ENCODE measurements around the gene GPD1L.
"Not testable (repeated sequence)": the region's sequence is repeated elsewhere in the genome, so short reads cannot be mapped to it uniquely, and the experiment has no call there.

GPD1L gene

GRCh38 chr3:32181365-32181764 is 74.9 kb downstream of the GPD1L start:
- DNase-seq (ENCODE audit: low read depth) = no peak

GRCh38 chr3:32181796-32182195 is 75.4 kb downstream of the GPD1L start:
- DNase-seq (ENCODE audit: low read depth) = no peak

- no peak for DNase-seq (ENCODE audit: low read depth)
Observed at GRCh38 chr3:32184187-32184730, 77.8 kb downstream of the GPD1L start.

- no peak for DNase-seq (ENCODE audit: low read depth)
Observed at GRCh38 chr3:32186097-32186496, 79.7 kb downstream of the GPD1L start.

GRCh38 chr3:32186876-32187275 is 80.5 kb downstream of the GPD1L start:
- no peak for DNase-seq (ENCODE audit: low read depth)

- no peak for DNase-seq (ENCODE audit: low read depth)
Observed at GRCh38 chr3:32189693-32190092, 83.3 kb downstream of the GPD1L start.

- DNase-seq (ENCODE audit: low read depth) = not testable (repeated sequence)
Observed at GRCh38 chr3:32190556-32190955, 84.1 kb downstream of the GPD1L start.

- no peak for DNase-seq (ENCODE audit: low read depth)
Observed at GRCh38 chr3:32193101-32193500, 86.7 kb downstream of the GPD1L start.

- DNase-seq (ENCODE audit: low read depth) = no peak
Observed at GRCh38 chr3:32194653-32195052, 88.2 kb downstream of the GPD1L start.

GRCh38 chr3:32195995-32196540 is 89.6 kb downstream of the GPD1L start:
- DNase-seq (ENCODE audit: low read depth) = no peak

- no peak for DNase-seq (ENCODE audit: low read depth)
Observed at GRCh38 chr3:32197991-32198390, 91.6 kb downstream of the GPD1L start.

GRCh38 chr3:32198714-32199113 is 92.3 kb downstream of the GPD1L start:
- no peak for DNase-seq (ENCODE audit: low read depth)

GRCh38 chr3:32200490-32200889 is 94.1 kb downstream of the GPD1L start:
- no peak for DNase-seq (ENCODE audit: low read depth)

GRCh38 chr3:32200992-32201758 is 94.8 kb downstream of the GPD1L start:
- DNase-seq (ENCODE audit: low read depth) = no peak

- DNase-seq (ENCODE audit: low read depth) = no peak
Observed at GRCh38 chr3:32202496-32202895, 96.1 kb downstream of the GPD1L start.

- no peak for DNase-seq (ENCODE audit: low read depth)
Observed at GRCh38 chr3:32203854-32204253, 97.4 kb downstream of the GPD1L start.

- DNase-seq (ENCODE audit: low read depth) = no peak
Observed at GRCh38 chr3:32208447-32208846, 102.0 kb downstream of the GPD1L start.

- DNase-seq (ENCODE audit: low read depth) = no peak
Observed at GRCh38 chr3:32215185-32215584, 108.8 kb downstream of the GPD1L start.

- no peak for DNase-seq (ENCODE audit: low read depth)
Observed at GRCh38 chr3:32216172-32216783, 109.9 kb downstream of the GPD1L start.

GRCh38 chr3:32217339-32217738 is 110.9 kb downstream of the GPD1L start:
- no peak for DNase-seq (ENCODE audit: low read depth)
